GM11168 (cell line): Measurements from ENCODE around the gene GATA3.

ENCODE experiments used
- in situ Hi-C: fragments of 300-500 bp; cut with MboI; formaldehyde crosslinking; loops from one replicate; pipeline ENCODE4 v1.12.0; 2022; ENCODE audit warnings: low sequenced_read_pairs; ENCODE audit not compliant: unreplicated experiment

Gene GATA3

DNA sequence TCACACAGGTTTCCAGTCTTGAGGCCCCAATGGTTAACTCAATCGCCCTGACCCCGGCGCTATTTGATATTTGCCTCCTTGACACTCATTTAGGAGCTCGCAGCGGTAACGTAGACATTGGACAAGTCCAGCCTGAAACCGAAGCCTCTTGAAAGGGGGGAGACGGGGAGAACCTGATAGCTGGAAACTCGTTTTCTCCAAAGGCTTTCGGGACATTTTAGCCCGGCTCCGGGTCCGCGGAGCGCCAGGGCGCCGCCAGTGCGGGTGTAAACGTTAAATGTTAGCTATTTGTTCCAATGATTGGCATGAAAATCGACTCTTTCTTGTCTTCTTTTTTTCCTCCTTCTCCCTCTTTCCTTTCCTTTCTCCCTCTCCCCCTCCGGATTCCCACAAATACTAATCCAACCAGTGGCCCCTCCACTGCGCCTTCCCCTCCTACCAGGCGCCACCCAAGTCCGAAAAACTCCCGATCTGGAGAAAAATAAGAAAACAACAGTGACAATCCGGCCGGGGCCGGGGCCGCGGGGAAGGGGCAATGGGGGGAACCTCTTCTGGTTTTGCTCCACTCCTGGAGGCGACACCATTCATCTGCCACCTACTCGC is 17.2 kb upstream of the GATA3 start:
- in situ Hi-C loops, result no loop called here

- in situ Hi-C loops, result no loop called here
These were observed 16.3 kb upstream of the GATA3 start for GRCh38 chr10:8037941-8038894.

DNA sequence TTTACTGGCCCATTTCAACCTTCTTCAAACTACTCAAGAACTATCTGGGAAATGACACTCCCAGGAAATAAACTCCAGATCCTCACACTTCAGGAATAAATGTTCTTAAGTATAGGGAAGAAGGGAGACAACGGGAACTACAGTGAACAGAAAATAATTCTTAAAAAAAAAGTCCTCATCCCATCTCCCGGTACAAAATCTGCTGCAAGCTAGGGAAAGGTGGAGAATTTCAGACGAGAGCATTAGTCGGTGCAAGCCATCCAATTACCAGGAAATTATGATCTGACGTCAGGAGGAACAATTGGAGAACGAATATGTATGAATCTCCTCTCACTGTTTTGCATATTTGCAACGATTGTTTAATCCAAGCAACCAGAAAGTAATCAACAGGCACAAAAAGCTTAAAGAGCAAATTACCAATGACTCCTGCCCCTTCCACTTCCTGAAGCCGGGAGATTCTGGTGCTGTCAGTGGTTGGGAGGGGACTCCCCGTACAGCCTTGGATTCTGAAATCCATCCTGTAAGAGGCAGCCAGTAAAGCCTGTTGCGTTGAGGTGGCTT is 15.1 kb upstream of the GATA3 start:
- in situ Hi-C loops, result no loop called here

DNA sequence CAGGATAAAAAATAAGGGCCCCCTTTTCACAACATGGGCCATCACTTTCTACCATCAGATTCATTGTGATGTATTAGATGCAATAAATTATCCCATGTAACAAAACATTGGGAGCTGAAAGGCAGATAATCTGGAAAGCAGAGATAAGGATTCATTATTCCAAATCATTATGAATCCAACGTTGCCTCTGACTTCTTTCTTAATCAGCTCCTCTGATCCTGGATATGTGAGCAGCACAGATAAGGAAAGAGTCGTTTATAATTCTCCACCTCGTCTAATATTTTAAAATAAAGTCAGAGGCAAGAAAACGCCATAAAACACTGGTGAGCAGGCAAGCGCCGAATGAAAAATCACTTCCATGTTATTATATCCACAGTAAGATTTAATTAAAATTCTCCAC is 13.8 kb upstream of the GATA3 start:
- in situ Hi-C loops, result no loop called here

DNA sequence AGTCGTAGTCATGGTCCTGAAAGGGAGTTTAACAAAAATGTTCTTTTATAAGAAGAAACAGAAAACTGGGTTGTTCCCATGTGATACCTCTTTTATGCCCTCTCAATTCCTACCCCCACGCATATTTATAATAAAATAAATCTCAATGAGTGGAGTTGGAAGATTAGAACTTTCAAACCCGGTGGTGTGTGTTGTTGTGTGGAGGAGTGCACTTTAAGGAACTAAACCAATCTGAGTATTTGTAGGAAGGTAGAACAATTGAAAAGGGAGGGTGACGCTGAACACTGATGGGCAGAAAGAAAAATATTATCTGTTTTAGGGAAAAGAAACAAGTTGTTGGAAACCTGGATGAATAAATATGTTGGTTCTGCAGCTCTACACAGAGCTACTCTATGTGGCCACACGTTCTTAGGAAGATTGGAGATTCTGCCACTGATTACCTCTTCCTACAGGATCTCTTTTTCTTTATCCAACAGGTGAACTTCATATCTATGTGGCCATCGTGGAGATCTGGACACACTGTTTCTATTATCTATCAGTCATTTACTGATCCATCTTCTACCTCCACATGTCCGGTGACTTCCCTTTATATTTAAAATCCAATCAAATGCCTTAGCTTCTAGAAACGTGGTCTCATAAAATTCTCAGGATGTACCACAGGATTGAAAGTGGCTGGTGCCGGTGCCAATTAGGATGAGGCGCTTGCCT is 13.1 kb upstream of the GATA3 start:
- in situ Hi-C loops, result no loop called here

GRCh38 chr10:8041992-8042720 is 12.3 kb upstream of the GATA3 start:
- in situ Hi-C loops, result no loop called here

DNA sequence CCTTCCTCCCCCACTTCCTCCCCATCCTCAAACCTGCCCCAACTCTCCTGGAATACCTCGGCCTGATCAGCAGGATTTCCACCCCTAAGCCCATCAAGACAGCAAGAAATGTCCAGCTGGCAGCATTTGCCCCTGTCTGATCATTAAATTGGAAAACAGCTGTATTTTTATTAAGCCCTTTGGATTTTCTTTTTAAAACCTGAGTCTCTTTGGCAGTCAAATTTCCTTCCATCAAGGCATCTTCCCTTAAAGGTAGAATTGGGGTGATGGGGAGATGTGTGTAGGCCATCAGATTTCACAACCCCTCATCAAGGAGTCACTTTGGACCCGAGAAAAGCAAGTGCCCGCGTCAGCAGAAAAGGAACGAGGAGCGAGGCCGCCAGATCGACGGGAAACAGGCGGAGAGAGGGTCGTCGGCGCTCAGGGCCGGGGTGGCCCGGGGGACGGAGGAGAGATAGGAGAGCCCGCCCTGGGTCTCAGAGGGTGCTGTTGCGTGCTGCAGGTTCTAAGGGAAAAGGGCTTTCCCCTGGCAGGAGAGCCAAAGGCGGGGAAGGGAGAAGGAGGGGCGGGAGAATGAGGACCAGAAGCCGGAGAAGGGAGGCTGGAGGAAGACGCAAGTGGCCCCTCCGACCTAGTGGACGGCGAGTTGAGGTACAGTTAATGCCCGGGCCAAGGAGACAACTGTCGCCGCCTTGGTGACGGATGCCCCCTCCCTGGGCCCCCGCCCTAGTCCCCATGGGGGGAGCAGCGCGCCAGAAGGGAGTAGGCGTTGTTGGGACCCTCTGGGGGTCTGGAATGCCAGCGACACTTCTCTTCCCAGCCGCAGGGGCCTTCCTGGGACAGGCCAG is 11.5 kb upstream of the GATA3 start:
- in situ Hi-C loops, result no loop called here

DNA sequence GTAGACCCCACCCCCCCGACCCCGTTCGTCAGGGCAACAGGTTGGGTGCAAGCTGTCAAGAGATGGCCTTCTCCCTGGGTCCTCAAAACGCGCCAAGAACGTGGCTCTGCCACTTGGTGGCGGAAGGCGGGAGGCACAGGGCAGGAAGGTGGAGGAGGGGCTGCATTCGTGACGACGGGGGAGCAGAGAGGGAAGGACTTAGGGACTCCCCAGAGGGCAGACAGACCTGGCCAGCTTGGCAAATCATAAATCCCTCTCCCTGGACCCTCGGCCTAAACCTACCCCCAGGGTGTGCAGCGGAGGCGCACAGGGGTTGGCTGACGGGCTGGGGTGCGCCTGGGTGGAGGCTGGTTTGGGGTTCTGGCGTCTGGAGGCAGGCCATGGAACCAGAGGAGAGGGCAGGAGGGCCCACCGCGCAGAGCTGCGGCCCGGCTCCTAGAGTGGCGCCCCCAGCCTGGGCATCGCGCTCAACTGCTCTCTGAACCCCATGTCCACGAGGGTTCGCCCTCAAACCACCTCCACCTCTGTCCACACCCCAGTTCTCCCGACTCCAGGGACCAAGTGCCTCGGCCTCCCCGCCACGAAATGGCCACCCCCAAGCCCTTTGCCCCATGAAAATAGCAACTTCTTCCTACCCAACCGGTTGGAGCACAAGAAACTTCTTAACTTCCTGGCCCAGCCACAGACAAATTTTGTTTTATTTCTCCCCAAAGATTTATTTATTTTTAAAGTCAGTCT is 10.8 kb upstream of the GATA3 start:
- in situ Hi-C loops, result no loop called here

DNA sequence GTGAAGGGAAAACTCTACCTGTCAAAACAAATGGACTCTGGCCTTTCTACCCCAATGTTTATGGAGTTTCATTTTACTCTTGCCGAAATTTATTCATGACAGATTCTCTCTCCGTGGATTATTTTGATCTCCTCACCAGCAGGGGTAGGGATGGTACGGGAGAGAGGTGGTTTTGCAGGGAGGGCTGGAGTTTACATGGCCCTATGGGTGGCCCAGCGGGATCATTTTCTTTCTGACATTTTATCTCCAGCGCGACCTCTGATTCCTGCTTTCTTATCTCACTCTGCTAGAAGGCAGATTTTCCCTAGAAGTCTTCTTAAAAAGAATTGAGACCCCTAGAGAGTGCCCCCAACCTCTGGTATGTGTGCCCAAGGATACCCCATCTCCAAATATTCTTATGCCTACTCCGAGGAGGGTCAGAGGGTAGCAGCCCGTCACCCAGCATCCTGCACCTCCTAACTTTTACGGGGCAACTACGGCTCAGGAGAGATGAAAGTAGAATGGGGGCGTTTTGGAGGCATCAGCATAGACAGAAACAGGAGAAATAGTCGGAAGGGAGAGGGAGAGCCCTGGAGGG is 10.1 kb upstream of the GATA3 start:
- in situ Hi-C loops, result no loop called here

DNA sequence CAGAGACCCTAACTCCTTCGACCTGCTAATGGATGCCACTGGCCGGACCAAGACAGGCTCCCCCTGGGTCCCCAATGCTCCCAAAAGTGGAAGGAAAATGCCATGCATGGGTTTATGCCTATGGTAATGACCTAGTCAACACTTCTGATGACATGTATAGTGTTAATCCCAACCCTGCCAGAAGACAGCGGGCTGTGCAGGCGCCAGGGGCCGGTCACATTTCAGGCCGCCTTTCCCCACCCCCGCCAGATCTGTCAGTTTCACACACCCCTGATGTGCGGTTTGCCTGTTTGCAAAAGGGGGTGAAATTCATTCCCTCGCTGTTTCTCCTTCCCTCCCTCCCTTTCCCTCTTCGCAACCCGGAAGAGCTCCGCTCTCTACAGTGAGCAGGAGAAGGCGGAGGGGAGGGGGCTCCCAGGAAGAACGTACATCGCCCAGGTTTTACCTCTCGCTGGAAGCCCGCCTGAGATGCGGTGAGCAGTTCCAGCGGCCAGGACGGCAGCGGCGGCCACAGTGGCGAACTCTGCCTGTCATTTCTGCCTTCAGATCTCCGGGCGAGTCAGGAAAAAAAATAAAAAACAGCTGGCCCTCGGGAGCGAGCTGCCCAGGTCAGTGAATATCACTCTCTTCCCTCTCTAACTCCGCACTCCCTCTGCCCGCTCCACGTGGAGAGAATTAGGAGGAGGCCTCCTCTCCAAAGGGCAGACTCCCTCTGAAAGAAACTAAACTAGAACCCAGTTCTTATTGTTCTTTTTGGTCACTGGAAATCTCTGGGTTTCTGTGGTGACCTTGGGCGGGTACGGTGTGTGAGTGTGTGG is 9.4 kb upstream of the GATA3 start:
- in situ Hi-C loops, result no loop called here

DNA sequence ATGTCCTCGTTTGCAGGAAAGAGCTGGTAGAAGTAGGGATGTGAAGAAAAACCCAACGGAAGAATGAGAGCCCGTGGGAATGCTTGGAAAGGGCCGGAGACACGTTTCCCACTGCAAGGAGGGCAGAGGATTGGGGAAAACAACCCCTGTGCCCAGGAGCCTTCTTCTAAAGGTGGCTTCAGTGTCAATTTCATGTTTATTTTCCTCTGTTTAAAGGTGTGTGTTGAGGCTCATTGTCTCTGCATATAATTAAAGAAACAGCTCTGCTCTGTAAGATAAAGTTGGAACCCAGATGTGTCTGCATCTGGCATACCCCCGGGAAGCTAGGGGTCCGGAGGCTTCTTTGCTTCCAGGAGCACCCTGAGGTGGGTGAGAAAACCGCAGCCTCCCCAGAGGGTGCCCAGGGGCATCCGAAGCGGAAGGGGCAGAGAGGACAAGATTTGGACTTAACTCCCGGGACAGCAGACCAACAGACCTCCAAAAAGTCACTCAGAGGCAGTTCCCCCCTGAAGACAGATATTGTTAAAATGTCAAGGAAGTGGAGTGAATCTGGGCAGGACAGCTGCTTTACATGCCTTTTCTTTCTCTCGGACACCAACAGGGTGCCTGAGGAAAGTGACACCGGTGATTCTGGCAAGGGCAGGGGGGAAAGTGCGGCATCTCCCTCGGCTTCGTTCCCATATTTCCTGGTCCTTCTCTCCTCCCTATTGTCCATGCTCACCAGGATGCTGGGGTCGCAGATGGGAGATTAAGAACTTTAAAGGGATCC is 8.6 kb upstream of the GATA3 start:
- in situ Hi-C loops, result no loop called here

- in situ Hi-C loops, result no loop called here
These were observed 6.8 kb upstream of the GATA3 start for GRCh38 chr10:8047452-8048280.

- in situ Hi-C loops, result no loop called here
These were observed 6.0 kb upstream of the GATA3 start for GRCh38 chr10:8048281-8049008.

DNA sequence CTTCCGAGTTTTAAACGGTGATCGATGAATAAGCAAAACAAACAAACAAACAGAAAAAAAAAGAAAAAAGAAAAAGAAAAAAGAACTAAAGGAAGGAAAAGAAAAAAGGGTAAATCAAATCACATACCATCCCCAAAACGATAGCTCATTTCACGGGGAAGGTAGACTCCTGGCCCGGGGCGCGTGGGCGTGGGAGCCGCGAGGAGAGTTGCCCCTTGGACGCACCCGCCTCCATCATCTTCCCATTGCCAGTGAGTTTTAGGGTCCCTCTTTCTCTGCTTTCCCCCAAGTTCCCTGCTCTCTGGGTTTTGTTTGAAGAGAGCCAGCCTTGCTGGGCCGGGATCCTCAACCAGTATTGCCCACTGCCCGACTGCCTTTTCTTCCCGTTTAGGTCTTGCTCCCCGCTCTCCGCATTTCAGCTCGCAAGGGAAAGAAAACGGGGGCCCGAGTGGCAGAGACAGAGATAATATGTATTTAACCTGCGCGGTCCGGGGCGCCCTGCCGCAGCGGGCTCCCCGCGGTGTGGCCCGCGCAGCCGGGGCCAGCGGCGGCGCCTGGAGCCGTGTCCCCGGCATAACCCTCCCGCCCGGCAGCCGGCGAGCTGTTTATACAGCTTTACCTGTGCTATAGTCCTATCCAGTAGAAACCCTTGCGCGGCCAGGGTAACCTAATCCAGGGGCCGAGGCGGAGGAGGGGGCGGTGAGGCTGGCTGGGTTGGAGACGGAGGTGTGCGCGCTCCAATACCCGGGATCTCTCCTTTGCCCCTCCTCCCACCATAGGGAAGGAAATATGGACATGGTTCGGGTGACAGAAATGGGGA is 5.2 kb upstream of the GATA3 start:
- in situ Hi-C loops, result no loop called here
